HG02588 (cell line): ENCODE measurements around the gene SLC23A2.
"Not testable (repeated sequence)": the region's sequence is repeated elsewhere in the genome, so short reads cannot be mapped to it uniquely, and the experiment has no call there.

Source experiments
- ATAC-seq: cut with Tn5 transposase; IDR thresholded peaks from one replicate; pipeline ENCODE4 v1.9.1; 2021; ENCODE audit warnings: mild to moderate bottlenecking, moderate library complexity; ENCODE audit not compliant: unreplicated experiment

SLC23A2 gene

GRCh38 chr20:4937407-4938319 is 63.6 kb downstream of the SLC23A2 start:
- no peak for ATAC-seq

GRCh38 chr20:4936851-4937406 is 64.4 kb downstream of the SLC23A2 start:
- ATAC-seq = no peak

GRCh38 chr20:4936392-4936850 is 64.9 kb downstream of the SLC23A2 start:
- no peak for ATAC-seq

GRCh38 chr20:4932061-4932460 is 69.2 kb downstream of the SLC23A2 start:
- no peak for ATAC-seq

GRCh38 chr20:4929686-4930397 is 71.5 kb downstream of the SLC23A2 start:
- ATAC-seq = no peak

- no peak for ATAC-seq
These were observed 74.7 kb downstream of the SLC23A2 start for GRCh38 chr20:4926531-4927156.

- no peak for ATAC-seq
These were observed 75.3 kb downstream of the SLC23A2 start for GRCh38 chr20:4925842-4926530.

GRCh38 chr20:4924446-4924845 is 76.9 kb downstream of the SLC23A2 start:
- ATAC-seq = no peak

GRCh38 chr20:4924032-4924431 is 77.3 kb downstream of the SLC23A2 start:
- ATAC-seq = no peak

GRCh38 chr20:4922186-4922585 is 79.1 kb downstream of the SLC23A2 start:
- ATAC-seq = no peak

GRCh38 chr20:4921271-4921670 is 80.0 kb downstream of the SLC23A2 start:
- not testable (repeated sequence) for ATAC-seq

GRCh38 chr20:4920655-4921054 is 80.7 kb downstream of the SLC23A2 start:
- no peak for ATAC-seq

GRCh38 chr20:4920131-4920530 is 81.2 kb downstream of the SLC23A2 start:
- no peak for ATAC-seq

- no peak for ATAC-seq
These were observed 82.1 kb downstream of the SLC23A2 start for GRCh38 chr20:4919047-4919704.

- ATAC-seq = no peak
These were observed 82.8 kb downstream of the SLC23A2 start for GRCh38 chr20:4918473-4918872.

GRCh38 chr20:4916971-4917881 is 84.1 kb downstream of the SLC23A2 start:
- ATAC-seq = no peak

GRCh38 chr20:4913147-4913546 is 88.2 kb downstream of the SLC23A2 start:
- ATAC-seq = no peak

- ATAC-seq = no peak
These were observed 88.7 kb downstream of the SLC23A2 start for GRCh38 chr20:4912380-4913142.
